IMR-90 (cell line): ENCODE measurements around the gene ZNF766. TPM values are rescaled to one million over a fixed set of nuclear protein-coding genes. Genes with fewer than 3 reads are reported as not detected.

Experiments used
- ATAC-seq: fragments of 200-7000 bp; cut with Tn5 transposase; 2 replicates; pipeline ENCODE4 v1.9.1; 2020; ENCODE audit warnings: low read depth, mild to moderate bottlenecking, moderate library complexity
- BruUV-seq: library from RNA; stranded (reverse); fragments of 400-500 nt; replicated peaks from 2 replicates; lab custom pipeline; 2021; lab: Mats Ljungman, UMichigan
- CTCF ChIA-PET: fragments of 300-600 bp; formaldehyde crosslinking; extraction: SDS; loops from one replicate; lab custom pipeline; 2021; ENCODE audit warnings: antibody characterized with exemption; lab: Yijun Ruan, JAX
- POLR2A ChIA-PET: fragments of 300-600 bp; sonication (Branson Sonifier 250); formaldehyde crosslinking; loops from one replicate; lab custom pipeline; 2022; ENCODE audit warnings: antibody characterized with exemption; ENCODE audit not compliant: unreplicated experiment; lab: Charles Lee
- DNase-seq: peaks from one replicate; pipeline ENCODE4 v3.0.0; 2013
- H2AFZ ChIP-seq: replicated peaks from 2 replicates; pipeline ENCODE3; 2013; ENCODE audit warnings: low read length, mild to moderate bottlenecking; ENCODE audit not compliant: poor library complexity
- H2AK5ac ChIP-seq: 2 replicates; pipeline ENCODE4 v1.6.1; 2013; ENCODE audit warnings: low read depth, low read length, inconsistent platforms
- H2AK9ac ChIP-seq: replicated peaks from 2 replicates; pipeline ENCODE3; 2013; ENCODE audit warnings: mild to moderate bottlenecking, low read depth, low read length, moderate library complexity; ENCODE audit not compliant: poor library complexity
- H2BK120ac ChIP-seq: 2 replicates; pipeline ENCODE4 v1.6.1; 2013; ENCODE audit warnings: low read depth, low read length, inconsistent platforms
- H2BK15ac ChIP-seq: 3 replicates; pipeline ENCODE4 v1.6.1; 2013; ENCODE audit warnings: low read depth, low read length, inconsistent platforms
- H2BK20ac ChIP-seq: 2 replicates; pipeline ENCODE4 v1.6.1; 2013; ENCODE audit warnings: low read depth, mild to moderate bottlenecking, inconsistent platforms, low read length, moderate library complexity
- H2BK5ac ChIP-seq: 2 replicates; pipeline ENCODE4 v1.6.1; 2013; ENCODE audit warnings: mild to moderate bottlenecking, low read depth, low read length, inconsistent platforms; ENCODE audit not compliant: poor library complexity, severe bottlenecking
- H3K14ac ChIP-seq: replicated peaks from 2 replicates; pipeline ENCODE4 v1.6.1; 2013; ENCODE audit warnings: low read depth, low read length, inconsistent platforms
- H3K18ac ChIP-seq: 2 replicates; pipeline ENCODE4 v1.6.1; 2013; ENCODE audit warnings: low read depth, low read length, control low read depth
- H3K23ac ChIP-seq: 2 replicates; pipeline ENCODE4 v1.6.1; 2013; ENCODE audit warnings: low read depth, low read length, inconsistent platforms
- H3K27ac ChIP-seq: 2 replicates; pipeline ENCODE4 v1.5.1; 2013; ENCODE audit warnings: mild to moderate bottlenecking, control low read depth, low read length; ENCODE audit not compliant: insufficient read depth
- H3K27me3 ChIP-seq: 2 replicates; pipeline ENCODE4 v1.6.1; 2013; ENCODE audit warnings: low read length; ENCODE audit not compliant: control insufficient read depth, insufficient read depth
- H3K36me3 ChIP-seq: 2 replicates; pipeline ENCODE4 v1.6.1; 2013; ENCODE audit warnings: low read length, mixed read lengths; ENCODE audit not compliant: control insufficient read depth, insufficient read depth
- H3K4ac ChIP-seq: 2 replicates; pipeline ENCODE4 v1.6.1; 2013; ENCODE audit warnings: low read depth, low read length, inconsistent platforms
- H3K4me1 ChIP-seq: 2 replicates; pipeline ENCODE4 v1.6.1; 2013; ENCODE audit warnings: low read length, mixed read lengths; ENCODE audit not compliant: control insufficient read depth, insufficient read depth
- H3K4me2 ChIP-seq: 2 replicates; pipeline ENCODE4 v1.6.1; 2013; ENCODE audit warnings: low read depth, mild to moderate bottlenecking, control low read depth, low read length, moderate library complexity
- H3K4me3 ChIP-seq: 2 replicates; pipeline ENCODE4 v1.5.1; 2013; ENCODE audit warnings: low read depth, mild to moderate bottlenecking, control low read depth, low read length, moderate library complexity; ENCODE audit not compliant: insufficient read depth
- H3K56ac ChIP-seq: 2 replicates; pipeline ENCODE4 v1.6.1; 2013; ENCODE audit warnings: low read length, inconsistent platforms; ENCODE audit not compliant: insufficient read depth; ENCODE audit errors: extremely low read depth
- H3K79me1 ChIP-seq, 2 experiments: 2 replicates each; pipeline ENCODE4 v1.6.1; 2013; ENCODE audit warnings: low read length in 2 of 2, inconsistent platforms in 1 of 2, low read depth in 1 of 2
- H3K9ac ChIP-seq: 2 replicates; pipeline ENCODE4 v1.6.1; 2013; ENCODE audit warnings: low read depth, low read length, control low read depth
- H3K9me1 ChIP-seq: 2 replicates; pipeline ENCODE4 v1.6.1; 2013; ENCODE audit warnings: low read length, inconsistent platforms; ENCODE audit not compliant: insufficient read depth
- H3K9me3 ChIP-seq: 2 replicates; pipeline ENCODE4 v1.6.1; 2013; ENCODE audit warnings: low read length; ENCODE audit not compliant: control insufficient read depth, insufficient read depth
- H4K20me1 ChIP-seq: 2 replicates; pipeline ENCODE4 v1.6.1; 2013; ENCODE audit warnings: low read length, inconsistent platforms; ENCODE audit not compliant: insufficient read depth
- H4K5ac ChIP-seq: 2 replicates; pipeline ENCODE4 v1.6.1; 2013; ENCODE audit warnings: mild to moderate bottlenecking, low read depth, low read length, control low read depth
- H4K8ac ChIP-seq, 2 experiments: 2 replicates each; pipeline ENCODE4 v1.6.1; 2013; ENCODE audit warnings: low read depth in 2 of 2, low read length in 2 of 2, control low read depth in 1 of 2, inconsistent platforms in 1 of 2
- H4K91ac ChIP-seq: 2 replicates; pipeline ENCODE4 v1.6.1; 2013; ENCODE audit warnings: low read depth, low read length, inconsistent platforms; ENCODE audit not compliant: insufficient read depth
- BHLHE40 ChIP-seq: fragments of 150-350 bp; IDR thresholded peaks from 2 replicates; pipeline ENCODE4 v1.6.1; 2016; ENCODE audit warnings: mild to moderate bottlenecking, low read depth, low read length
- MAZ ChIP-seq: IDR thresholded peaks from 2 replicates; pipeline ENCODE4 v1.6.1; 2012; ENCODE audit warnings: low read depth, mild to moderate bottlenecking, low read length, improper control_type of control experiment, moderate library complexity, borderline replicate concordance
- MXI1 ChIP-seq: IDR thresholded peaks from 2 replicates; pipeline ENCODE4 v1.6.1; 2012; ENCODE audit warnings: low read depth, mild to moderate bottlenecking, low read length, moderate library complexity, borderline replicate concordance
- NFE2L2 ChIP-seq: fragments of 150-350 bp; IDR thresholded peaks from 2 replicates; pipeline ENCODE4 v1.6.1; 2016; ENCODE audit warnings: low read depth, mild to moderate bottlenecking, low read length
- POLR2A ChIP-seq: IDR thresholded peaks from 2 replicates; pipeline ENCODE4 v1.6.1; 2012; ENCODE audit warnings: mild to moderate bottlenecking, low read depth, low read length
- WGBS, 2 experiments: methylation state at CpG; one replicate each; pipeline versions ENCODE4 v1.1.5 to v1.1.7; 2013; ENCODE audit warnings: missing lambda C conversion rate in 2 of 2; ENCODE audit not compliant: insufficient read length in 1 of 2; ENCODE audit errors: extremely low coverage in 2 of 2; 5-methylcytosine and 5-hydroxymethylcytosine counted together
- dilution Hi-C: fragments of 300-500 bp; cut with HindIII; formaldehyde crosslinking; loops from one replicate; pipeline ENCODE4 v1.14.3; 2018; ENCODE audit warnings: low sequenced_read_pairs; ENCODE audit not compliant: unreplicated experiment
- in situ Hi-C: fragments of 300-500 bp; cut with MboI; formaldehyde crosslinking; loops from 3 replicates; pipeline ENCODE4 v1.14.3; 2019; ENCODE audit warnings: low sequenced_read_pairs, inconsistent platforms, mixed read lengths
- intact Hi-C: fragments of 100-400 bp; cut with micrococcal nuclease; formaldehyde crosslinking; loops from 2 replicates; pipeline ENCODE4 v1.10.0; 2022
- polyA plus RNA-seq, 3 experiments: library from polyadenylated mRNA; depleted of rRNA; stranded (reverse); fragments of >200 nt; gene quantifications; 2 replicates each; pipeline ENCODE4 v1.2.3, GENCODE V29; 2012; ENCODE audit warnings: low replicate concordance in 1 of 3
- total RNA-seq: library from RNA; depleted of rRNA; stranded (reverse); fragments of >200 nt; gene quantifications from 2 replicates; pipeline ENCODE4 v1.2.3, GENCODE V29; 2012
- TF ChIP-seq, protein P1 (sequence below): fragments of 150-350 bp; IDR thresholded peaks from 2 replicates; pipeline ENCODE4 v1.6.1; 2017; ENCODE audit warnings: mild to moderate bottlenecking, antibody characterized with exemption, low read length, low read depth

The ZNF766 gene
- total and polyA plus RNA-seq, 2 of the 4 experiments (the other 2 are of a cell fraction): 4.9 to 20.4 TPM

DNA sequence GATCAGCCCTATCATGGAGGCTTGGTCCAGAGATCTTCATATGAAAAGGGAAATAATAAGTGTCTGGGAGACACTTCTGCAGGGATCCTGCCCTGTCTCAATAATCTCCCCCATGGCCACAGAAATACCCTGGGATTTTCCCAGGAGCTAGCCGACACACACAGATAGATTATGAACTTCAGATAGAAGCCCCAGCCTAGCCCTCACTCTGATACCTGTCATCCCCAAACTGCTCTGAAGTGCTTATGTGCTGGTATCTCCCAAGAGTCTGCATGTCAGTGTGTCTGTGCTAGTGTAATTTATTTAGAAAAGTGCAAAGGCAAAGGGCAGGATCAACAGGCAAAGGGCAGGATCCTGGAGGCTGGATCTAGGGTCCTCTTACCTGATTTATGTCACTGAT is 38.7 kb upstream of the ZNF766 start:
- ATAC-seq (no peak), DNase-seq (no peak)
- H3K9me1 ChIP-seq: no peaks in the 10 kb centered on the region
- H3K9me3 ChIP-seq: no peaks in the 10 kb centered on the region
- no peak overlapping the region for H4K91ac ChIP-seq
- no peak overlapping the region for H3K23ac ChIP-seq
- H3K79me1 ChIP-seq: no peaks in the 10 kb centered on the region; a peak in 2 of 4 replicates
- no peaks in the 10 kb centered on the region; the same call in 1 of the 2 replicates for H4K20me1 ChIP-seq
- no peak overlapping the region for H4K5ac ChIP-seq
- no peak overlapping the region for H3K9ac ChIP-seq
- H2BK5ac ChIP-seq: no peak overlapping the region
- no peak overlapping the region for H3K56ac ChIP-seq
- in situ Hi-C loops (no loop called here), dilution Hi-C loops (no loop called here), intact Hi-C loops (loop anchor here (10.0 kb wide), 1 partner anchor 306 kb away; the partner anchor contains the start of gene ZNF613)
- no peak overlapping the region for H3K27ac ChIP-seq
- H2AK9ac ChIP-seq: no peak overlapping the region
- CTCF ChIA-PET: no interaction called here
- POLR2A ChIA-PET: no interaction called here
- H3K4ac ChIP-seq: no peak overlapping the region
- BruUV-seq: no TSS peak
- no peak overlapping the region for H2BK15ac ChIP-seq
- H3K14ac ChIP-seq: no peak overlapping the region
- no peak overlapping the region for H2AK5ac ChIP-seq
- H3K4me3 ChIP-seq: no peak overlapping the region
- TF ChIP-seq BHLHE40 (no peak), NFE2L2 (no peak), MAZ (no peak), POLR2A (no peak), MXI1 (no peak)
- TF ChIP-seq, protein P1, sequence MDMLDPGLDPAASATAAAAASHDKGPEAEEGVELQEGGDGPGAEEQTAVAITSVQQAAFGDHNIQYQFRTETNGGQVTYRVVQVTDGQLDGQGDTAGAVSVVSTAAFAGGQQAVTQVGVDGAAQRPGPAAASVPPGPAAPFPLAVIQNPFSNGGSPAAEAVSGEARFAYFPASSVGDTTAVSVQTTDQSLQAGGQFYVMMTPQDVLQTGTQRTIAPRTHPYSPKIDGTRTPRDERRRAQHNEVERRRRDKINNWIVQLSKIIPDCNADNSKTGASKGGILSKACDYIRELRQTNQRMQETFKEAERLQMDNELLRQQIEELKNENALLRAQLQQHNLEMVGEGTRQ: no peak
- H2BK120ac ChIP-seq: no peak overlapping the region
- no peak overlapping the region for H4K8ac ChIP-seq
- no peak overlapping the region for H3K4me2 ChIP-seq
- no CpG with 5 or more reads among the region's 1 CpG for WGBS, 2 experiments
- H3K18ac ChIP-seq: no peak overlapping the region
- H3K4me1 ChIP-seq: no peaks in the 10 kb centered on the region
- H3K27me3 ChIP-seq: no peaks in the 10 kb centered on the region
- H2AFZ ChIP-seq: no peak overlapping the region
- H2BK20ac ChIP-seq: no peak overlapping the region
- peaks cover 32% of the 10 kb centered on the region for H3K36me3 ChIP-seq
